22Rv1 (cell line): ENCODE measurements around the gene EVI5L.

Source experiments
- ZFX ChIP-seq: fragments of 450-650 bp; IDR thresholded peaks from 2 replicates; pipeline ENCODE4 v1.6.1; 2017; ENCODE audit warnings: antibody characterized with exemption, borderline replicate concordance
- TF ChIP-seq, protein P1 (sequence below): fragments of 450-650 bp; IDR thresholded peaks from 2 replicates; pipeline ENCODE4 v1.5.1; 2017; ENCODE audit warnings: mild to moderate bottlenecking

DNA sequence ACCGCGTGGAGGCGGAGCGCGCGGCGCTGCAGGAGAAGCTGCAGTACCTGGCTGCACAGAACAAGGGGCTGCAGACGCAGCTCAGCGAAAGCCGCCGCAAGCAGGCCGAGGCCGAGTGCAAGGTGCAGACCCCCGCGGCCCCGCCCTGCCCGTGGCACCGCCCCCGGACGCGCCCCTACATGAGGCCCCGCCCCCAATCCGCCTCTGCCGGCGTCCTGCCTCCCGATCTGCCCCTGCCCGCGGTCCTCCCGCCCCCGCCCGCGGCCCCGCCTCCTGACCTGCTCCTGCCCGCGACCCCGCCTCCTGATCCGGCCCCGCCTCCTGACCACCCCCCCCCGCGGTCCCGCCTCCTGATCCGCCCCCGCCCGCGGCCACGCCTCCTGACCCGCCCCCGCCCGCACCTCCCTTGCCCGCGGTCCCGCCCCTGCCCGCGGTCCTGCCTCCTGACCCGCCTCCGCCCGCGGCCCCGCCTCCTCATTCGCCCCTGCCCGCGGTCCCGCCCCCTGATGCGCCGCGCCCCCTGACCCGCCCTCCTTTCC, 32.5 kb downstream of the EVI5L start:
- no peak for TF ChIP-seq ZFX
- TF ChIP-seq, protein P1, sequence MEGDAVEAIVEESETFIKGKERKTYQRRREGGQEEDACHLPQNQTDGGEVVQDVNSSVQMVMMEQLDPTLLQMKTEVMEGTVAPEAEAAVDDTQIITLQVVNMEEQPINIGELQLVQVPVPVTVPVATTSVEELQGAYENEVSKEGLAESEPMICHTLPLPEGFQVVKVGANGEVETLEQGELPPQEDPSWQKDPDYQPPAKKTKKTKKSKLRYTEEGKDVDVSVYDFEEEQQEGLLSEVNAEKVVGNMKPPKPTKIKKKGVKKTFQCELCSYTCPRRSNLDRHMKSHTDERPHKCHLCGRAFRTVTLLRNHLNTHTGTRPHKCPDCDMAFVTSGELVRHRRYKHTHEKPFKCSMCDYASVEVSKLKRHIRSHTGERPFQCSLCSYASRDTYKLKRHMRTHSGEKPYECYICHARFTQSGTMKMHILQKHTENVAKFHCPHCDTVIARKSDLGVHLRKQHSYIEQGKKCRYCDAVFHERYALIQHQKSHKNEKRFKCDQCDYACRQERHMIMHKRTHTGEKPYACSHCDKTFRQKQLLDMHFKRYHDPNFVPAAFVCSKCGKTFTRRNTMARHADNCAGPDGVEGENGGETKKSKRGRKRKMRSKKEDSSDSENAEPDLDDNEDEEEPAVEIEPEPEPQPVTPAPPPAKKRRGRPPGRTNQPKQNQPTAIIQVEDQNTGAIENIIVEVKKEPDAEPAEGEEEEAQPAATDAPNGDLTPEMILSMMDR: no peak
